ENCODE measurements around the gene SLC35F3.
"Not testable (repeated sequence)": the region's sequence is repeated elsewhere in the genome, so short reads cannot be mapped to it uniquely, and the experiment has no call there.

SLC35F3 gene

GRCh38 chr1:234206651-234207284 is 302.3 kb downstream of the SLC35F3 start:
- DNase-seq = no peak

GRCh38 chr1:234208351-234208750 is 303.9 kb downstream of the SLC35F3 start:
- DNase-seq = no peak

- DNase-seq = no peak
Measured at GRCh38 chr1:234208791-234209190, 304.3 kb downstream of the SLC35F3 start.

GRCh38 chr1:234210429-234210828 is 306.0 kb downstream of the SLC35F3 start:
- DNase-seq = not testable (repeated sequence)

GRCh38 chr1:234211855-234212254 is 307.4 kb downstream of the SLC35F3 start:
- DNase-seq = not testable (repeated sequence)

GRCh38 chr1:234212764-234213657 is 308.5 kb downstream of the SLC35F3 start:
- no peak for DNase-seq

GRCh38 chr1:234213658-234214128 is 309.2 kb downstream of the SLC35F3 start:
- DNase-seq = no peak

- peak; percentile 17 for DNase-seq
Measured at GRCh38 chr1:234214129-234214910, 309.8 kb downstream of the SLC35F3 start.

GRCh38 chr1:234214911-234215892 is 310.7 kb downstream of the SLC35F3 start:
- DNase-seq = no peak

GRCh38 chr1:234216116-234216703 is 311.7 kb downstream of the SLC35F3 start:
- no peak for DNase-seq

GRCh38 chr1:234217316-234217840 is 312.9 kb downstream of the SLC35F3 start:
- DNase-seq = no peak

- no peak for DNase-seq
Measured at GRCh38 chr1:234218078-234218477, 313.6 kb downstream of the SLC35F3 start.

GRCh38 chr1:234219711-234220110 is 315.2 kb downstream of the SLC35F3 start:
- DNase-seq = no peak

GRCh38 chr1:234221601-234222000 is 317.1 kb downstream of the SLC35F3 start:
- DNase-seq = no peak

GRCh38 chr1:234222561-234223280 is 318.2 kb downstream of the SLC35F3 start:
- no peak for DNase-seq

- no peak for DNase-seq
Measured at GRCh38 chr1:234226113-234226818, 321.8 kb downstream of the SLC35F3 start.

- DNase-seq = no peak
Measured at GRCh38 chr1:234226819-234227165, 322.3 kb downstream of the SLC35F3 start.

GRCh38 chr1:234229581-234230387 is 325.3 kb downstream of the SLC35F3 start:
- no peak for DNase-seq

- no peak for DNase-seq
Measured at GRCh38 chr1:234230414-234230862, 326.0 kb downstream of the SLC35F3 start.

All from stimulated activated CD4-positive, alpha-beta T cell treated with anti-CD3 and anti-CD28 coated beads, Interleukin-12 subunit alpha, Interleukin-12 subunit beta, amount 100 ng/mL, for 4 hours (primary cell).